GM19468 (cell line): ENCODE results near the gene M1AP.
"Not testable (repeated sequence)": the region's sequence is repeated elsewhere in the genome, so short reads cannot be mapped to it uniquely, and the experiment has no call there.

Experiments used
- ATAC-seq: cut with Tn5 transposase; IDR thresholded peaks from one replicate; pipeline ENCODE4 v1.9.1; 2021; ENCODE audit warnings: mild to moderate bottlenecking, moderate library complexity, moderate number of reproducible peaks; ENCODE audit not compliant: unreplicated experiment; ENCODE audit errors: extremely low read depth

The M1AP gene

DNA sequence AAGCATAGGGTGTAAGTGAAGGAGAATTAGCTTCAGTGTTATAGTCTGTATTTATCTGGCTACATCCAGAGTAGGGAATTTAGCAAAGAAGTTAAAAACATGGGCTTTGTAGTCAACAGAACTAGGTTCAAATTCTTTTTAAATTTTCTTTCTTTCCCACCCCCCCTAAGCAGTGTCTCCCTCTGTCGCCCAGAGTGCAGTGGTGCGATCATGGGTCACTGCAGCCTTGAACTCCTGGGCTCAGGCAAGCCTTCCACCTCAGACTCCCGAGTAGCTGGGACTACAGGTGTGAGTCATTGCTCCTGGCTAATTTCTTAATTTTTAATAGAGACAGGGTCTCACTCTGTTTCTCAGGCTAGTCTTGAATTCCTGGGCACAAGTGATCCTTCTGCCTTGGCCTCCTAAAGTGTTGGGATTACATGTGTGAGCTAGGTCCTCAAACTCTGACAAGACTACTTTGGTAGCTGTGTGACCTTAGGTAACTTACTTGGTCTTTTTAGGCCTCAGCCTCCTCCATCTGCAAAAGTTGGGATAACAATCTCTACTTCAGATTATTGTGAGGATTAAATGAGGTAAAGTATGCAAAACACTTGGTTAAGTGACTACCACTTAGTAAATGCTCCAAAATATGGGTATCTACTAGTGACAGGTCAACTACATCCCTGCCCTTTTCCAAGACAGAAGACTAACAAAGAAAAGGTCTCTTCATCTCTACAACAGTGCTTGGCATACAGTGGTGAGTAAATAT is 75.8 kb downstream of the M1AP start:
- ATAC-seq: no peak

DNA sequence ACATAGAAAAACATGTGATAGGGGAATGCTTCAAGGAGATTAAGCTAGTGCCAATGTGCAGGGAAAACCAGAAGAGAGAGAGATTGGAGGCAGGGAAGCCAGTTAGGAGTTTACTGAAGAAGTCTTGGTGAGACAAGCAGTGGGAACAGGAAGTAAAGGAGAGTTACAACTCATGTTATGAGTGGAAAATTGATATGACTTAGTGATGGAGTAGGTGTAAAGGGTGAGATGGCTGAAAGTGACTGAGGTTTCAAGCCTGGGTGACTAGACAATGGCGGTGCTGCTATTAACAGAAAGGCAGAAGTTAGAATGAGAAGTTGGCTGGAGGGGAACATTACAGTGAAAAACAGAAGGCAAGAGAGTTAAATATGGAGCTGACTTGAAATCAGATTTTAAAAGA is 77.1 kb downstream of the M1AP start:
- ATAC-seq: no peak

DNA sequence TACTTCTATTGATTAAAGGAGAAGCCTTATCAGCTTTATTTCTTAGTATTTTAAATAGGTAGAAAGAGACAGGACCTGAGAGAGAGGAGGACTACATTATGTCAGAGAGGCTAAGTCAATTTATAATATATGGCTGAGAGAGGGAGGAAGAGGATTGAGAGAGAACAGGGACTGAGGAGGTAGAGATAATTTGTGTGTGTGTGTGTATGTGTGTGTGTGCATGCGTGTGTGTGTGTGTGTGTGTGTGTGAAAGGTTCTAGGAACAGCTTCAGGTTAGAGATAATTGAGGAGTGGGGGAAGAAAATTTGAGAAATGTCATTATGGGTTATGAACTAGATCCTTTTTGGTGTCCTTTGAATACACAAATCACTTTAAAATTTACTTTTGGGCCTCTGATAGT is 78.4 kb downstream of the M1AP start:
- no peak for ATAC-seq

DNA sequence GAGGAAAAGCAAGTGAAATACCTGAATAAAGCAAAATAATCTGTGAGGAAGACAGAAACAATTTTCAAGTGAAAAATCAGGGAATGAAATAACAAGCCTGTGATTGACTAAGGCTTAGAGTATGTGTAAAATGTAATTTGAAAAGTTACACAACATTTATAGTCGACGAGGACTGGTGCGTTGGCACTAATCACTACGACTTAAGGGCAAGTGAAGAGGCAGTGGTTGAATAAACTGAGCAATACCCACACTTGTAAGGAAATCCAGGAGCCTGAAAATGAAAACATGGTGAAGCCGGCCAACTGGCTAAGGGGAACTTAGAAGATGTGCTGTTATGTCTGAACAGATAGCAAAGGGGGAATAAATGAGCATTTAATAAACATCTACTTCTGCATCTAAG is 80.2 kb downstream of the M1AP start:
- ATAC-seq: no peak

DNA sequence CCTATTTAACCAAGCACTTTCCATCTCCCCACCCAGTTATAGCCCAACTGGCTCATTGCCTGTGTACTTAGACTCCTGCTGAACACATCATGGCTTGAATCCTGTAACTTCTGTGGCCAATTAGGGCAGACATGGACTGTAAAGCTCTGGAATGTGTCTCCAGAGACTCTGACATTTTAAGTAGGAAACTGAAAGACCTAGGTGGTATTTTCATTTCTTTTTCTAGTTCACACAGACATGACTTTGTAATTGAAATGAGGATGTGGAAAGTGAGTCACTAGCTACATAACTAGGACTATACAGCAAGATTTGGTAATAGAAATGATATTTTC is 81.4 kb downstream of the M1AP start:
- no peak for ATAC-seq

DNA sequence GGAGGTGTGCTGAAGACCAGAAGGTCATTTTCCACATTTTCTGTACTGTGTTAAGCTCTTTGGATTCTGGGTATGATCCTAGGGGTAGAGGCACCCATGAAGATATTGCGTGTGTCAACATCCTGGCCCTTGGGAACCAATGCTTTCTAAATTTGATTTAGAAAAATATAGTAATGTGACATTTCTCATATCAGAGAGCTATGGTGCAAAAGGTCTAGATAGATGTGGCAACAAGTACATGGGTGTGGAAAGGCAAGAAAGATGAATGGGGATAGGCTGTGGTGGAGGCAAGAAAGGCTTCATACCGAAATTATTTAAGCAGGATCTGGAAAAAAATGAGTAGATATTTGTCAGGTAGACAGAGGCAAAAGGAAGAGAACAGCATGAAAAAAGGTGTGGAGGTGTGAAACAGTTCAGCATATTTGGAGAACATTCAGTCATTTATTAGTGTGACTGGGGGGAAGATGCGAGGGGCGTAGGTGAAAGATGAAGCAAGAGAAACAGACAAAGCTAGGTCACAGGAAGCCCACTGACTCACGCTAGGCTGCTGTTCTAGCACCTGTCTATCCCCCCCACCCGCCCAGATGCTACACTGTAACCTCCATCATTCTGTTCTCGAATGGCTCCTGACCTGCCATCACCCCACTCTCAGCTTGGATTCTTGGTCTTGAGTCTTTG is 81.9 kb downstream of the M1AP start:
- no peak for ATAC-seq

DNA sequence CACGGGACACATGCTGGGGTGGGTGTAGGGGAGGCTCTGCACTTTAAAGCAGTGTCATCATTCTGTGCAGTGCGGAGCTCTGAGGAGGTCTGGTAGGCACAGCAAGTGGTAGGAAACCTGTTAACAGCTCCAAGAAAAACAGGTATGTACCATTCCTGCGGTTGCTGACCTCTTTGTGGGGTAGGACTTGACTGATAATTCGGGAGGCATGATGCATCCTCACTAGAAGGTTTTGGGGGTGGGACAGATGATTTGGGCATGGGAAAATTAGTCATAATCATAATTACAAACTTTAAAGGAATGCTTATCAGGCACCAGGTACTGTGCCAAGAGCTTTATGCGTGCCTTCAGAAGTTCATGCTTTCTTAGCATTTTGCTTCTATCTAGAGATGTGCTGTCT is 83.9 kb downstream of the M1AP start:
- no peak for ATAC-seq

DNA sequence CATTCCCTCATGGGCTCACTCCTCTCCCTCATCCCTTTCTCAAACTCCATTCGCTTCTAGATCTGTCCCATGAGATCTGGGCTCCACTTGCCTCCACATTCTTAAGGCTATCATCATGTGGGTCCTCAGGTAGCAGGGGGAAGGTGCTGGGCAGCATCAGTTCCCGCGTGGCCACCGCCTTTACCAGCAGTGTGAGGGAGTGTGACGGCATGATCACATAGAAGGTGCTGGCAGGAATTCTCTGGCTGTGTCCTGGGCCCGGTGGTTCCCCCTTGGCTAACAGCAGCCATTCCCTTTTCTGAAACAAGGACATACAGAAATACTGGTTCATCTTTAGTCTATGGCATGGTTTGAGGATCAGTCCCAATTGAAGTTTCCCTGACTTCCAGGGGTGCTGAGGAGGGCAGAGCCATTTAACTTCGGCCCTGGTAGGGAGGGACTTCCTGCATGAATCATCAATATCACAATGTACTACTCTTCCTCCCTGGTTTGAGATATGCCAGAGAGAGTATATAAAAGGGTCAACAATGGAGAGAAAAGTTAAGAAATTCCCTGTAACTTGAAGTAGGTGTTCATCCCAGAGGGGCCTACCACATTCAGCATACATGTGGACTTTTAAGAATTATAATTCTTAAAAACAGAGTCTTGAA is 85.9 kb downstream of the M1AP start:
- ATAC-seq: no peak

DNA sequence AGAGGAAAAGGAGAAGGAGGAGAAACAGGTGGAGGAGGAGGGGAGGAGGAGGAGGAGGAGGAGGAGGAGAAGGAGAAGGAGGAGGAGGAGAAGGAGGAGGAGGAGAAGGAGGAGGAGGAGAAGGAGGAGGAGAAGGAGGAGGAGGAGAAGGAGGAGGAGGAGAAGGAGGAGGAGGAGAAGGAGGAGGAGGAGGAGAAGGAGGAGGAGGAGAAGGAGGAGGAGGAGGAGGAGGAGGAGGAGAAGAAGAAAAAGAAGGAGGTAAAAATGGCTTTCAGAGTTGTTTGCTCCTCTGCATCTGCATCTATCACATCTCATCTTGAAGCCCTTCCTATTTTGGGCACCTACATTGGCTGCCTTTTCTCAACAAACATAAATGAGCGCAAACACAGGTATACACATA is 87.1 kb downstream of the M1AP start:
- ATAC-seq: not testable (repeated sequence)

DNA sequence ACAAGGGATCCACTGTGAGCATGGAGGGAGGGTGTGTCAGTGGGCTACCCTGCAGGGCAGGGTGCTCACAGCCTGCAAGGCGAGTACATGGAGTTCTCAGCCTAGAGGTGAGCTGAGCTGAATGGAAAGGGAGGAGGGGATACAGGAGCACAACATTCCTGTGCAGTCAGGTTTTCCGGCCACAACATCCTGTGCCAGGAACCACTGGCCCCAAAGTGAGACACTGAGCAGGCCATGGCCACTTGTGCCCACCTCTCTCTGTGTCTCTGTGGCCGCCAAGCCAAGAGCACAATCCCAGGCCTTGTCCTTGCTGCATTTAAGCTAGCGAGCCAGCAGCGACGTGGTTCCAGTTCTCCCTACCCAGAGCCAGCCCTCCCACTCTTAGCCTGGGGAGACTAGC is 87.5 kb downstream of the M1AP start:
- ATAC-seq: no peak

DNA sequence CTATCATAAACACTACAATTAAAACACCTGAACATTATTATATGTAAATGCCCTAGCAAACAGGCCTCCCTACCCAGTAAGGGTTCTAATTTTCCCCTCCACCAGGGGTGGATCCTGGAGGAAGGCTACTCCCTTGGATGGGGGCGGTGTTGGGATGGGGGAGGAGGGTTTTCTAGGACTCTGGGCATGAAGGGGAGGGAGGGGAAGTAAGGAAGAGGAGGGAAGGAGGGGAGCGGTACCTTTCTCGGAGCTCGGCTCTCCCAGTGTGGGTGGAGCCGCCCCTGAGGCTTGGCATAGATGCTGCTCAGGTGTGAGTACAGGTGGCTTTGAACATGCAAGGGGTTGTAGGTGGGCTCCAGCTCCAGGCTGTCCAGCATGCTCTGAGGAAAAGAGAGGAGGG is 88.2 kb downstream of the M1AP start:
- no peak for ATAC-seq

DNA sequence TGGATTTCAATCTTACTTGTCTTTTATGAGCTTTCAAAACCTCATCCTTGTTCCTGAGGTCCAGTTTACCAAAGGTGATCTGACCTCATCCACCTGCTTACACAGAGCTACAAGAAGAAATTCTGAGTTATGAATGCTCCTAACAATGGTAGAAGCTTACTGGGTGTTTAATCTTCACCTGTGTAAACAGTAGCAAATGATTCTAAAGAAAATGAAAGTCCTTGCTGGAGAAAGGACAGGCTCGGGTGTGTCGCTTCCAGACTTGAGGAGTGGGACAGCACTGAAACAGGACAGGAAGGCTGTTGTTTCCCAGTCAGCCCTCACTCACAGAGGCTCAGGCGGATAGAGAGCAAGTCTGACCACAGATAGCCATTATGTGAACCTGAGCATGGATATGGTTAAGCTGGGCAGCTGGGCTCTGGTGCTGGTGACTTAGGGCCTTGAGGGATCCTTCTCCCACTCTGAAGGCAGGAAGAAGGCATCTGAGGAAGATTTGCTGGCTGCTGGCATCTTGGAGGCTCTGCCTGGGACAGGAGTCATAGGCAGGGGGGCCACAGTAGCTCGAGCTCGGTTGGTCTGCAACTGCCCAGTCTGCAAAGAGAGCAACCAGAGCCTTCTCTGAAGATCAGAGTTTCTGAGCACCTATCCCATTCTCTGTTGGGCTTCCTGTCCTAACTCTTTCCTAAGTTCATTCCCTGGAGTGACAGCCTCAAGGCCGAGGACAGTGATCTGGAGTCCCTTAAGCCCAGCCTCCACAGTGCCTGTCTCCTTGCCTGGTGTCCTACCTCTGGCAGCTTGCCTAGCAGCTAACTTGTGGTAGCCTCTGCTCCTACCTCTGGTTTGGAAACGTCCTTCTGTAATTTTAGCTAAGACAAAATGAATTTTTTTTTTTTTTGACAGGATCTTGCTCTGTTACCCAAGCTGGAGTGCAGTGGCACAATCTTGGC is 89.6 kb downstream of the M1AP start:
- ATAC-seq: no peak

DNA sequence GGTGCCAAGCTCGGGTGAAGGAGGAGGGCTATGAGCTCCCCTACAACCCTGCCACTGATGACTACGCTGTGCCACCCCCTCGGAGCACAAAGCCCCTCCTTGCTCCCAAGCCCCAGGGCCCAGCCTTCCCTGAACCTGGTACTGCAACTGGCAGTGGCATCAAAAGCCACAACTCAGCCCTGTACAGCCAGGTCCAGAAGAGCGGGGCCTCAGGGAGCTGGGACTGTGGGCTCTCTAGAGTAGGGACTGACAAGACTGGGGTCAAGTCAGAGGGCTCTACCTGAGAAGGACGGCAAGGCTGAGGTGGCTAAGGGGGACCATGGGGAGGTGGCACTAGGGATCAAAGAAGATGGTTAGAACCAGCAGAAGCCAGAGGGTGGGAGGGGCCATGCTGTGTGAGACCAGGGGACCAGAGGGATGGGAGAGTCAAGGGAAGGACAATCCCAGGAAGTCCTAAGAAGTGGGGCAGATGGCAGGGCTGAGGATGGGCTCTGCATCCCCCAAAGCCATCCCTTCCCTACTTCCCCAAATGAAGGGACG is 91.2 kb downstream of the M1AP start:
- ATAC-seq: no peak

DNA sequence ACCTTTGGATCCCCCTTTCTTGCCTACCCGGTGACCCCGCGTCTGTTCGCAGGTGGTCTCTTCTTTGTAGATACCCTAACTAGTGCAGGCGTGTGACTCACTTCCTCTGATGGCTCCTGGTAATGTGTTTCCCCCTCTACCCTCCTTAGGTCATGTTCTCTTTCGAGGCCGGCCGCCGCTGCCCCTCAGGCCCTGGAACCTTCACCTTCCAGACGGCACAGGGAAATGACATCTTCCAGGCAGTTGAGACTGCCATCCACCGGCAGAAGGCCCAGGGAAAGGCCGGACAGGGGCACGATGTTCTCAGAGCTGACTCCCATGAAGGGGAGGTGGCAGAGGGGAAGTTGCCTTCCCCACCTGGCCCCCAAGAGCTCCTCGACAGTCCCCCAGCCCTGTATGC is 92.0 kb downstream of the M1AP start:
- no peak for ATAC-seq

DNA sequence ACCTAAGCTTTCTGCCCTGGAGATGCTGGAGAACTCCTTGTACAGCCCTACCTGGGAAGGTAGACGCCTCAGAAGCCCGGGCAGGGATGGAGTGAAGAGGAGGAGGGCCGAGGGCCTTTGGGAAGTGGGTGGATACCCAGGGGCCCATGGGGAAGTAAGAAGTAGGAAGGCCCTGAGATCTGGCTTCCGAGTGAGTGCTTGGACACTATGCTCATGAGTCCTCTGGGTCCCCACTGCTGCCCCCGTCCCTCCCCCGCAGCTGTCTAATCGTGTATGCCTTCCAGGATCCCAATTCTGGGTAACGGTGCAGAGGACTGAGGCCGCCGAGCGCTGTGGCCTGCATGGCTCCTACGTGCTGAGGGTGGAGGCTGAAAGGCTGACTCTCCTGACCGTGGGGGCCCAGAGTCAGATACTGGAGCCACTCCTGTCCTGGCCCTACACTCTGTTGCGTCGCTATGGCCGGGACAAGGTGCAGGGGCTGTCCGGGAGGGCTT is 92.5 kb downstream of the M1AP start:
- no peak for ATAC-seq

DNA sequence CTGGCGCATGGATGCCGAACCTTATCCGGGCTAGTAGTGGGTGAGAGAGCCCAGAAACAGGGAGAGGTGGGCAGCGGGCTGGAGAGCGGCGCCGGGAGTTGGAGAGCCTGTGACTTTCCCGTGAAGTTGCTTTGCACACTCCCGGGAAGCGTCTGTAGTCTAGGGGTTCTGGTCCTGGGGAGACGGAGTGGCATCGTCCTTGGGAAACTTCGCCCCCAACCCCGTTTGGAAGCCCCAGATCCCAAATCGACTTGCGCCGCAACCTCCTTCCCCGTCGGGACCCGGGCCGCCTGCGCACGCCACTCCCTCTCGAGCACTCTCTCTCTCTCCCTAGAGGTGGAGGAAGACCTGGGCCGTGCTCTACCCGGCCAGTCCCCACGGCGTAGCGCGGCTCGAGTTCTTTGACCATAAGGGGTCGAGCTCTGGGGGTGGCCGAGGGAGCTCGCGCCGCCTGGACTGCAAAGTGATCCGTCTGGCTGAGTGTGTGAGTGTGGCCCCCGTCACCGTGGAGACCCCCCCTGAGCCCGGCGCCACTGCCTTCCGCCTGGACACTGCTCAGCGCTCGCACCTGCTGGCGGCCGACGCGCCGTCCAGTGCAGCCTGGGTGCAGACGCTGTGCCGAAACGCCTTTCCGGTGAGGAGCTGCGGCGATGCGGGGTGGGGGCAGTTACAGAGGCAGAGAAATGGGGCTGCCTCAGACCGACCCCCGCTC is 93.2 kb downstream of the M1AP start:
- no peak for ATAC-seq

DNA sequence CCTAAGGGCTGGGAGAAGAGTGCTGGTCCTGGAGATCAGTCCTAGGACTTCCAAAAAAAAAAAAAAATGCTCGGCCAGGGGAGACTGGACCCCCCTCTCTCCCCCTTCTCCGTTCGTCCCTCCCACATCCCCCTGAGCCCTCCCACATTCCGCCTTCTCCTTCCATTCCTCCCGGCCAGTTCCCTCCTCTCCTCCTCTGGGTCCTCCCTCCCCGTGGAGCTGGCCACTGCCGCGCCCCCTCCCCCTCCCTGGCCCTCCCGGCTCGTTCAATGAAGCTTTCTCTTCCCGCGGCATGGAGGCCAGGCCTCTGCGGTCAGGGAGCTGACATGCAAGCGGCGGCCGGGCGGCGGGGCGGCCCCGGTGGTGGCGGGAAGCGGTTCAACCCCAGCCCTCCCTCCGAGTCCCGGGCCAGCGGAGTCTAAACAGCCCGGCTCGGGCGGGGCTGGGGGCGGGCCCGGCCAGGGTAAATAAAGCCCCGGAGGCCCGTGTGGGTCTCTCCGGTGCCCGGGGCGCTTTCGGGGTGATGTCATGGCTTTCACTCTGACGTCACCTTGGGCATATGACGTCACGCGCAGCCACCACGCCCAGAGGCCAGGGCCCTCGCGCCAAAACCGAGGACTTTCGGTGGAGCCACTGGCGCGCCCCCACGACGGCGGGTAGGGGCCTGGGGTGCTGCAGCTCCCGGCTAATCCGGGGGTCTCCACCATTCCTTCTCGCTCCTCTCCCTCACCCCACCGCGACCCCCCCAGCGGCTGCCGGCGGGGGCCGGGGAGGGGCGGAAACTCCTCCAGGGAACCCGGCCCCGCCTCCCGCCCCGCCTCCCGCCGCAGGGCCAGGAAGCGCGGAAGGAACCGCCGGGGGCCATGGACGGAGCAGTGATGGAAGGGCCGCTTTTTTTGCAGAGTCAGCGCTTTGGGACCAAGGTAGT is 94.0 kb downstream of the M1AP start, which contains the start of the genes DOK1 and LOXL3:
TSS of gene DOK1 (plus strand) at position 829 of the 928 bp plus-strand sequence. CDS start at position 864, 35 bp downstream.
TSS of gene LOXL3 (minus strand) at position 51 of the 928 bp plus-strand sequence. CDS start 1,308 bp downstream, outside the sequence.
- peak; percentile 23 for ATAC-seq
